ENCODE data around the gene LPCAT1.
"Not testable (repeated sequence)": the region's sequence is repeated elsewhere in the genome, so short reads cannot be mapped to it uniquely, and the experiment has no call there.

LPCAT1 gene

GRCh38 chr5:1564824-1565736 is 41.3 kb upstream of the LPCAT1 start:
- in situ Hi-C loops (cut with MboI; ENCODE audit: low pct_unique_long_range_greater_than_20kb, low sequenced_read_pairs, unreplicated experiment) = no loop called here
- DNase-seq (ENCODE audit: low spot score) = peak; percentile 20
- TF ChIP-seq CTCF (IDR thresholded peaks at IDR 0.05; ENCODE audit: extremely low read depth, insufficient read depth, missing control alignments) = no peak

- DNase-seq (ENCODE audit: low spot score) = no peak
- no peak for TF ChIP-seq CTCF (IDR thresholded peaks at IDR 0.05; ENCODE audit: extremely low read depth, insufficient read depth, missing control alignments)
- in situ Hi-C loops (cut with MboI; ENCODE audit: low pct_unique_long_range_greater_than_20kb, low sequenced_read_pairs, unreplicated experiment) = no loop called here
Measured at GRCh38 chr5:1564182-1564748, 40.5 kb upstream of the LPCAT1 start.

GRCh38 chr5:1563617-1564181 is 39.9 kb upstream of the LPCAT1 start:
- no peak for DNase-seq (ENCODE audit: low spot score)
- in situ Hi-C loops (cut with MboI; ENCODE audit: low pct_unique_long_range_greater_than_20kb, low sequenced_read_pairs, unreplicated experiment) = no loop called here
- no peak for TF ChIP-seq CTCF (IDR thresholded peaks at IDR 0.05; ENCODE audit: extremely low read depth, insufficient read depth, missing control alignments)

GRCh38 chr5:1563051-1563461 is 39.3 kb upstream of the LPCAT1 start:
- no peak for DNase-seq (ENCODE audit: low spot score)
- no peak for TF ChIP-seq CTCF (IDR thresholded peaks at IDR 0.05; ENCODE audit: extremely low read depth, insufficient read depth, missing control alignments)

DNA sequence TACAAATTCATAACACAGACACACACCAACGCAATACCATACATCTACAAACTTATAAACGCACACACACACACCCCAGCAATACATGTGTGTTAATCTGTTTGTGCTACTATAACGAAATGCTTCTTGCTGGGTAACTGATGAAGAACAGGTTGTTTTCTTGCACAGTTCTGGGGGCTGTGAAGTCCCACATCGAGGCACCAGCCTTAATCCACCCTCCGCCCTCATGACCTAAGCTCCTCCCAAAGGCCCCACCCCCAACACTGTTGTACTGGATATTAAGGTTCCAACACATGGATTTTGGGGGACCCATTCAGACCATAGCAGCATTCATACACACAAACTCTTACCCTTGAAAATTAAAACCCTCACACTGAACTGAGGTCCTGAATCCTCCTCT is 38.8 kb upstream of the LPCAT1 start:
- in situ Hi-C loops (cut with MboI; ENCODE audit: low pct_unique_long_range_greater_than_20kb, low sequenced_read_pairs, unreplicated experiment) = no loop called here
- DNase-seq (ENCODE audit: low spot score) = no peak
- TF ChIP-seq CTCF (IDR thresholded peaks at IDR 0.05; ENCODE audit: extremely low read depth, insufficient read depth, missing control alignments) = no peak

More at GRCh38 chr5:1563051-1563461, 39.3 kb upstream of the LPCAT1 start:
- in situ Hi-C loops (cut with MboI; ENCODE audit: low pct_unique_long_range_greater_than_20kb, low sequenced_read_pairs, unreplicated experiment) = no loop called here

DNA sequence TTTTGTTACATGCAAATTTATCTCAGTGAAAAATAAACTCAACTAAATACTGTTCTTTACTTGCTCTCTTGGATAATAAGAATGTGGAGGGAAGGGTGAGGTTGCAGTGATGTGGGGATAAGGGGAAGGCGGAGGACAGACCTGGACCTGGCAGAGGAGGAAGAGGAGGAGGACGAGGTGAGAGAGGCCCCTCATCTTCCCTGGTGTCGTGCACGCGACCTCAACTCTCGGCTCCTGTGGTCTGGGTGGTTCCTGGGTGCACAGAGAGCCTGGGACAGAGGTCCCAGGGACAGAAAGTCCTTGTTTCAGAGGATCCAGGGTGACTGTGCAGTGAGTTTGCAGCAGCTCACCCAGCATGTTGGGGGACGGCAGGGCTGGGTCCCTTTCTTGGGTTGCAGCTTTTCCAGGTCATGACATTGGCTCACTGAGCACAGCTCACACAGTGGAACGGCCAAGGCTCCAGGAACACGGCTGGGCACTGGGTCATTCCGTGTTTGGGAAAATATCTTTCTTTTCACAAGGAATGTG is 37.7 kb upstream of the LPCAT1 start:
- TF ChIP-seq CTCF (IDR thresholded peaks at IDR 0.05; ENCODE audit: extremely low read depth, insufficient read depth, missing control alignments) = no peak
- in situ Hi-C loops (cut with MboI; ENCODE audit: low pct_unique_long_range_greater_than_20kb, low sequenced_read_pairs, unreplicated experiment) = no loop called here
- DNase-seq (ENCODE audit: low spot score) = no peak

DNA sequence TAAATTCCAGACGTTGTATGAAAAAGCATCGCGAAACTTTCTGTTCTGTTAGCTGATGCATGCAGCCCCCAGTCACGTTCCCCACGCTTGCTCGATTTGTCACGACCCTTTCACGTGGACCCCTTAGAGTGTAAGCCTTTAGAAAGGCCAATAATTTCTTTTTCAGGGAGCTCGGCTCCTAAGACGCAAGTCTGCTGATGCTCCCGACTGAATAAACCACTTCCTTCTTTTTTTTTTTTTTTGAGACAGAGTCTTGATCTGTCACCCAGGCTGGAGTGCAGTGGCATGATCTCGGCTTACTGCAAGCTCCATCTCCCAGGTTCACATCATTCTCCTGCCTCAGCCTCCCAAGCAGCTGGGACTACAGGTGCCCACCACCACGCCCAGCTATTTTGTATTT is 36.7 kb upstream of the LPCAT1 start:
- in situ Hi-C loops (cut with MboI; ENCODE audit: low pct_unique_long_range_greater_than_20kb, low sequenced_read_pairs, unreplicated experiment); DNase-seq (ENCODE audit: low spot score): not testable (repeated sequence)
